Skeletal muscle tissue (tissue), 4 donors: ENCODE results near the gene RGS7. TPM values are rescaled to one million over a fixed set of nuclear protein-coding genes. Genes with fewer than 3 reads are reported as not detected.

Source experiments
- H3K27ac ChIP-seq: one replicate; pipeline ENCODE4 v1.7.0; 2013; ENCODE audit warnings: mild to moderate bottlenecking, low read depth, low read length, inconsistent platforms
- H3K27me3 ChIP-seq, 3 donors: one replicate each; pipeline ENCODE4 v1.7.0; 2013; ENCODE audit warnings: low read length in 3 of 3; ENCODE audit not compliant: control insufficient read depth in 3 of 3, insufficient read depth in 3 of 3
- H3K36me3 ChIP-seq, 3 donors: one replicate each; pipeline ENCODE4 v1.7.0; 2013; ENCODE audit warnings: low read length in 3 of 3; ENCODE audit not compliant: control insufficient read depth in 3 of 3, insufficient read depth in 3 of 3
- H3K4me1 ChIP-seq, 3 donors: one replicate each; pipeline ENCODE4 v1.7.0; 2013; ENCODE audit warnings: low read length in 3 of 3, mild to moderate bottlenecking in 3 of 3; ENCODE audit not compliant: control insufficient read depth in 3 of 3, insufficient read depth in 3 of 3
- H3K4me3 ChIP-seq, 3 donors: one replicate each; pipeline ENCODE4 v1.7.0; 2013; ENCODE audit warnings: low read length in 3 of 3
- H3K9ac ChIP-seq, 3 donors: one replicate each; pipeline ENCODE4 v1.7.0; 2013; ENCODE audit warnings: low read length in 3 of 3, mild to moderate bottlenecking in 3 of 3, moderate library complexity in 2 of 3, low read depth in 1 of 3
- H3K9me3 ChIP-seq, 3 donors: one replicate each; pipeline ENCODE4 v1.7.0; 2013; ENCODE audit warnings: low read length in 3 of 3; ENCODE audit not compliant: control insufficient read depth in 3 of 3
- total RNA-seq: library from RNA; depleted of rRNA; stranded (reverse); fragments of >200 nt; gene quantifications from one replicate; pipeline ENCODE4 v1.2.3, GENCODE V29; 2014
- donor health status: Osteomylitis.

The RGS7 gene
- total RNA-seq, 1 donor from 2014 or later: not detected

GRCh38 chr1:241275981-241276380 is 81.0 kb downstream of the RGS7 start:
- H3K4me1 ChIP-seq: no peaks in the 10 kb centered on the region
- H3K4me3 ChIP-seq: no peak overlapping the region
- H3K9me3 ChIP-seq: peaks cover 0 to 9% (median 0%) of the 10 kb centered on the region in 3 donors
- H3K9ac ChIP-seq: no peak overlapping the region
- no peak overlapping the region for H3K27ac ChIP-seq
- no peaks in the 10 kb centered on the region for H3K27me3 ChIP-seq
- H3K36me3 ChIP-seq: no peaks in the 10 kb centered on the region

- Histone ChIP-seq H3K36me3 (no peaks in the 10 kb centered on the region), H3K4me3 (no peak overlapping the region)
Measured at GRCh38 chr1:241275226-241275625, 81.8 kb downstream of the RGS7 start.

GRCh38 chr1:241274693-241275092 is 82.3 kb downstream of the RGS7 start:
- Histone ChIP-seq H3K27ac (no peak overlapping the region), H3K4me3 (no peak overlapping the region), H3K9me3 (peaks cover 0 to 9% (median 1%) of the 10 kb centered on the region in 3 donors), H3K4me1 (no peaks in the 10 kb centered on the region), H3K36me3 (no peaks in the 10 kb centered on the region), H3K9ac (no peak overlapping the region), H3K27me3 (no peaks in the 10 kb centered on the region)

More at GRCh38 chr1:241275226-241275625, 81.8 kb downstream of the RGS7 start:
- Histone ChIP-seq H3K9me3 (peaks cover 0 to 9% (median 0%) of the 10 kb centered on the region in 3 donors), H3K27ac (no peak overlapping the region), H3K27me3 (no peaks in the 10 kb centered on the region), H3K9ac (no peak overlapping the region), H3K4me1 (no peaks in the 10 kb centered on the region)

- H3K27me3 ChIP-seq: no peaks in the 10 kb centered on the region
- H3K9me3 ChIP-seq: peaks cover 0 to 9% (median 2%) of the 10 kb centered on the region in 3 donors
- H3K4me1 ChIP-seq: no peaks in the 10 kb centered on the region
- no peaks in the 10 kb centered on the region for H3K36me3 ChIP-seq
- no peak overlapping the region for H3K4me3 ChIP-seq
- H3K27ac ChIP-seq: no peak overlapping the region
- H3K9ac ChIP-seq: no peak overlapping the region
Measured at GRCh38 chr1:241272828-241273227, 84.2 kb downstream of the RGS7 start.

- no peaks in the 10 kb centered on the region for H3K27me3 ChIP-seq
- no peaks in the 10 kb centered on the region for H3K36me3 ChIP-seq
- no peak overlapping the region for H3K4me3 ChIP-seq
Measured at GRCh38 chr1:241271427-241271826, 85.6 kb downstream of the RGS7 start.

GRCh38 chr1:241270016-241270415 is 87.0 kb downstream of the RGS7 start:
- Histone ChIP-seq H3K4me3 (no peak overlapping the region), H3K27ac (no peak overlapping the region), H3K9ac (no peak overlapping the region), H3K36me3 (no peaks in the 10 kb centered on the region), H3K4me1 (no peaks in the 10 kb centered on the region), H3K9me3 (peaks cover 0 to 7% (median 2%) of the 10 kb centered on the region in 3 donors), H3K27me3 (no peaks in the 10 kb centered on the region)

More at GRCh38 chr1:241271427-241271826, 85.6 kb downstream of the RGS7 start:
- Histone ChIP-seq H3K4me1 (no peaks in the 10 kb centered on the region), H3K9me3 (peaks cover 0 to 9% (median 2%) of the 10 kb centered on the region in 3 donors), H3K27ac (no peak overlapping the region), H3K9ac (no peak overlapping the region)

GRCh38 chr1:241269116-241269515 is 87.9 kb downstream of the RGS7 start:
- Histone ChIP-seq H3K27ac (no peak overlapping the region), H3K4me1 (no peaks in the 10 kb centered on the region), H3K9me3 (peaks cover 0 to 7% (median 2%) of the 10 kb centered on the region in 3 donors), H3K27me3 (no peaks in the 10 kb centered on the region), H3K36me3 (no peaks in the 10 kb centered on the region), H3K9ac (no peak overlapping the region), H3K4me3 (no peak overlapping the region)

GRCh38 chr1:241266121-241266520 is 90.9 kb downstream of the RGS7 start:
- Histone ChIP-seq H3K4me1 (no peaks in the 10 kb centered on the region), H3K27ac (no peak overlapping the region), H3K36me3 (no peaks in the 10 kb centered on the region), H3K9me3 (peaks cover 0 to 2% (median 0%) of the 10 kb centered on the region in 3 donors), H3K9ac (no peak overlapping the region), H3K27me3 (no peaks in the 10 kb centered on the region), H3K4me3 (no peak overlapping the region)

GRCh38 chr1:241265428-241265827 is 91.6 kb downstream of the RGS7 start:
- Histone ChIP-seq H3K27me3 (no peaks in the 10 kb centered on the region), H3K9ac (no peak overlapping the region), H3K27ac (no peak overlapping the region), H3K4me1 (no peaks in the 10 kb centered on the region), H3K4me3 (no peak overlapping the region), H3K36me3 (no peaks in the 10 kb centered on the region), H3K9me3 (peaks cover 0 to 2% (median 0%) of the 10 kb centered on the region in 3 donors)

- Histone ChIP-seq H3K9ac (no peak overlapping the region), H3K4me3 (no peak overlapping the region), H3K36me3 (no peaks in the 10 kb centered on the region), H3K27me3 (no peaks in the 10 kb centered on the region), H3K9me3 (no peaks in the 10 kb centered on the region), H3K27ac (no peak overlapping the region), H3K4me1 (no peaks in the 10 kb centered on the region)
Measured at GRCh38 chr1:241263346-241263745, 93.7 kb downstream of the RGS7 start.
